ENCODE measurements around the gene HERPUD1.
"Not testable (repeated sequence)": the region's sequence is repeated elsewhere in the genome, so short reads cannot be mapped to it uniquely, and the experiment has no call there.

HERPUD1 gene

GRCh38 chr16:56961851-56962281 lies 29.9 kb downstream of the HERPUD1 start, which contains the start of gene CETP:
Gene CETP, plus strand, starts transcription at chr16:56961950. Its CDS starts 30 bp downstream, at chr16:56961980.
- DNase-seq = no peak

DNA sequence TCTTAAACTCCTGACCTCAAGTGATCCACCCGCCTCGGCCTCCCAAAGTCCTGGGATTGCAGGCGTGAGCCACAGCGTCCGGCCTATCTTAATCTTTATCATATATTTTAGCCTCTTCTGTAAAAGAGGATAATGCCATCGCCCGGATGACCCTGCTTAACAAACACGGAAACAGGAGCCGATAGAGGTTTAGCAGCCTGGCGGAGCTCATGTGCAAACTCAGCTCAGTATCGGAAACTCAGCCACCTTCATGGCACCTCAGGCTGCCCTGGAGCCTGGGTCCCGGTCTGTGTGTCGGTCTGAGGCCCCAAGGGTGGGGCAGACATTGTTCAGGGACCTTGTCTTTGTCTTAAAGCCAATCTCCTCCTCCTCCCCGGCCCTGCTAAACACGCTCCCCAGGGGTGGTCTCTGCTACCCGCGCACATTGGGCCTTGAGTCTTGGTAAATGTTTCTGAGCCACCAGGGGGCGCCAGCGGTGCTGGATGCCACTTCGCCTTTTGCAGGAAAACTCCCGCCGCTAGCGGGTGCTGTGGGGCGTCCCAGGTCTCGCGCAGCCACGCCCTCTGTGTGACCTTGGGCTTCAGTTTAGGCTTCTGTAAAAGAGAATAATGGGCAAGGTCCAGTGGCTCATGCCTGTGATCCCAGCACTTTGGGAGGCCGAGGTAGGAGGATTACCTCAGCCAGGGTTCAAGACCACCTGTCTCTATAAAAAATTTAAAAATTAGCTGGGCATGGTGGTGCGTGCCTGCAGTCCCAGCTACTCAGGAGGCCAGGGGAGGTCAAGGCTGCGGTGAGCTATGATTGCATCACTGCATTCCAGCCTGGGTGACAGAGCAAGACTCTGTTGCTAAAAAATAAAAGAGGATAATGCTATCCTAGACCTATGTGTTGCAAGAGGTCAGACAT lies 32.6 kb downstream of the HERPUD1 start:
- peak in 1 of 2 experiments; percentile 56 for DNase-seq

- DNase-seq = no peak
Measured at GRCh38 chr16:56965149-56966092, 33.5 kb downstream of the HERPUD1 start.

- DNase-seq = no peak
Measured at GRCh38 chr16:56966093-56966475, 34.1 kb downstream of the HERPUD1 start.

DNA sequence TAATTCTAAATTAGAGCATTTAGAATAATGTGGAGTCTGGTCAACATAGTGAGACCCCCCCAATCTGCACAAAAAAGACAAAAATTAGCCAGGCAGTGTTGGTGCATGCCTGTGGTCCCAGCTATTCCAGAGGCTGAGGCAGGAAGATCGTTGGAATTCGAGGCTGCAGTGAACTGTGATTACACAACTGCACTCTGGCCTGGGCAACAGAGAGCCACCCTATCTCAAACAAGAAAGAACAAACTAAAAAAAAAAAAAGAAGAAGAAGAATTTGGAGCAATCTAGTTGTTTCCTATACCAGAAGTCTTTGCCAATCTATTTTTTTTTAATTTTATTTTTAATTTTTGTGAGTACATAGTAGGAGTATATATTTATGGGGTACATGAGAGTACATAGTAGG lies 35.8 kb downstream of the HERPUD1 start:
- DNase-seq = no peak

DNA sequence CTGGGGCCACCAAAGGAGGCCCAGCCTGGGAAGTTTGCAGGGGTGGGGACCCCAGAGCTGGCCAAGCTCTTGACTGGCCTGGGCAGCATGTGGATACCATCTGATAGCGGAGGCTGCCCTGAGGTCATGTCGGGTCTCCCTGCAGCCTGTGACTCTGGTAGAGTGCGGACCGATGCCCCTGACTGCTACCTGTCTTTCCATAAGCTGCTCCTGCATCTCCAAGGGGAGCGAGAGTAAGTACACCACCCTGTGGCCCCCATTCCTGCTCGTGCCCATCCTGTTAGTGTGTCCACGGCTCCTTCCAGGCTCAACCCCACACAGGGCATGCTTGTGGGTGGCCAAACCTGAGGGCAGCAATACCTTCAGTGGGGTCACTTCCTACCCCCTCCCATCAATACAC lies 37.8 kb downstream of the HERPUD1 start:
- no peak for DNase-seq

- DNase-seq = no peak
Measured at GRCh38 chr16:56970934-56971767, 39.2 kb downstream of the HERPUD1 start.

- DNase-seq = no peak
Measured at GRCh38 chr16:56971768-56972043, 39.8 kb downstream of the HERPUD1 start.

DNA sequence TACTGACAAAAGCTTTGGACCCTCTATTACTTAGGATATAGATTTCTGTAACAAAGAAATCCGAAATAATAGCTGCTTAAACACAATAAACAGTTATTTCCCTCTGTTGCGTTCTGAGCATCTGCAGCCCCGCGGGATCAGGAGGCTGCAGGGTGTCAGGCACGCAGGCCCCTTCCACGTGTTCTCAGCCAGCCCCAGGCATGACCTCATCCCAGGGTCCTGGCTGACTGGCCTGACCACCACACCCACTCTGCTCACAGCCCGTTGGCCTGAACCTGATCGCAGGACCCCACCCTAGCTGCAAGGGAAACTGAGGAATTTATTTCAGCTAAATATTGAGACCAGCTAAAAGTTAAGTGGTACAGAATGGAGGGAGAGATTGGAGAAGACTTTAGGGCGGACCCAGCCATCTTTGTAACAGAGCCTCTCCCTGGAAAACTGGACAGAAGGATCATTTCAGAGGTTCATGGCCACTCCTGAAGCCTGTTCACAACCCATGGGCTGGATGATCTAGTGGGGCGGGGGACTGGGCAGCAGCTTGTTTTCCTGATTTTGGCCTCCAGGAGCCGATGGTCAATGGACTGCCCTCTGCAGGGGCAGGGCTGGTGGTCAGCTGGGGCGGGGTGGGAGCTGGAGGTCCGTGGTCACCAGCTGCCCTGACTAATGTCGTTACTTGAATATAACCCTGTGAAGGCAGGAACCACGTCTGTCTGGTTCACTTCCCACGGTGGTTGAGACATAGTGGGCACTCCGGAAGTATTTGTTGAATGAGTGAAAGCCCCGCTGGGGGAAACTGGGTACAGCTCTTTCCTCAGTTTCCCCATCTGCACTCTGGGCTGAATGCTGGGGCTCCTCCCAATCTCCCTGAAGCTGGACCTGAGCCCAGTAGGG lies 40.7 kb downstream of the HERPUD1 start:
- no peak for DNase-seq

DNA sequence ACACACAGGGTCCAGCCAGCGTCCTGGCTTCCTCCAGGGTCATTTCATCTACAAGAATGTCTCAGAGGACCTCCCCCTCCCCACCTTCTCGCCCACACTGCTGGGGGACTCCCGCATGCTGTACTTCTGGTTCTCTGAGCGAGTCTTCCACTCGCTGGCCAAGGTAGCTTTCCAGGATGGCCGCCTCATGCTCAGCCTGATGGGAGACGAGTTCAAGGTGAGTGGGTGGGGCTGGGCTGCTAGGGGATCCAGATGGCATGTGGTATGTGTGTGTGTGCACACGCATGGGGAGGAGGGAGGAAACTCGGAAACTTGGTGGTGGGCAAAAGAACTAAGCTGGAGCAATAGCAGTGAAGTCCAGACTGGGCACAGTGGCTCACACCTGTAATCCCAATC lies 41.4 kb downstream of the HERPUD1 start:
- no peak for DNase-seq

GRCh38 chr16:56973899-56974298 lies 42.0 kb downstream of the HERPUD1 start:
- not testable (repeated sequence) for DNase-seq

- no peak for DNase-seq
Measured at GRCh38 chr16:56974549-56975300, 42.8 kb downstream of the HERPUD1 start.

- DNase-seq = no peak
Measured at GRCh38 chr16:56975714-56976113, 43.8 kb downstream of the HERPUD1 start.

- DNase-seq = no peak
Measured at GRCh38 chr16:56977216-56977615, 45.3 kb downstream of the HERPUD1 start.

GRCh38 chr16:56977823-56978430 lies 46.0 kb downstream of the HERPUD1 start:
- DNase-seq = no peak

GRCh38 chr16:56980201-56980535 lies 48.2 kb downstream of the HERPUD1 start:
- no peak for DNase-seq

DNA sequence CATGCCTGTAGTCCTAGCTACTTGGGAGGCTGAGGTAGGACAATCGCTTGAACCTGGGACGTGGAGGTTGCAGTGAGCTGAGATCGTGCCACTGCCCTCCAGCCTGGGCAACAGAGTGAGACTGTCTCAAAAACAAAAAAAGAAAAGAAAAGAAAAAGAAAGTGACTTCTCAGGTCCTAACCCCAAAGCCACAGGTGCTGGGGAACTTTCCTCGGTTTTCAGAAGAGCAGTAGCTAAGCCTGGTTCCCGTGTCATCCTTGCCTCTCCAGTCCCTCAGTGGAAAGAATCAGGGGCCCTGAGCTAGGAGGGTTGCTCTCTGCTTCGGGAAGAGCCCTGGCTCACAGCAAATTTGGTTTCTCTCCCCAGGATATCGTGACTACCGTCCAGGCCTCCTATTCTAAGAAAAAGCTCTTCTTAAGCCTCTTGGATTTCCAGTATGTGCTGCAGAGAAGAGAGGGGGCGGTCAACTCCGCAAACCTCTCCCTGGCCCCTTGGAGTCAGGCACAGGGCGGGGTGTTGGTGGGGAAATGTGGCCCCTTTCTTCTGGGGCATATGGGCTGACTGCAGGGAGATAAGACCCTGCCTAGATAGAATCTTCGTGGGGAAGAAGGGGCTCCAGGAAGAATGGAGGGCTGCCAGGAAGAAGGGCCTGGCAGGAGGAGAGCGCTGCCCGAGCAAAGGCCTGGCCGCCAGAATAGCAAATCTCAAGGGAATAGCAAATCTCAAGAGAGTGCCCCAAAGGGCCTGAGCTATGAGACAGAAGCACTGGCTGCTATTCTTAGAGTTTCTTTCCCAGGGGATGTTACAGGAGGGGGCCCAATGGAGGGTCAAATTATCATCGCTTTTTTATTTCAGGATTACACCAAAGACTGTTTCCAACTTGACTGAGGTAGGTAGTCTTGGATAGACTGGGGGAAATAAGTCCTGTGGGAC lies 49.1 kb downstream of the HERPUD1 start:
- no peak for DNase-seq

GRCh38 chr16:56981729-56982271 lies 49.9 kb downstream of the HERPUD1 start:
- no peak for DNase-seq

DNA sequence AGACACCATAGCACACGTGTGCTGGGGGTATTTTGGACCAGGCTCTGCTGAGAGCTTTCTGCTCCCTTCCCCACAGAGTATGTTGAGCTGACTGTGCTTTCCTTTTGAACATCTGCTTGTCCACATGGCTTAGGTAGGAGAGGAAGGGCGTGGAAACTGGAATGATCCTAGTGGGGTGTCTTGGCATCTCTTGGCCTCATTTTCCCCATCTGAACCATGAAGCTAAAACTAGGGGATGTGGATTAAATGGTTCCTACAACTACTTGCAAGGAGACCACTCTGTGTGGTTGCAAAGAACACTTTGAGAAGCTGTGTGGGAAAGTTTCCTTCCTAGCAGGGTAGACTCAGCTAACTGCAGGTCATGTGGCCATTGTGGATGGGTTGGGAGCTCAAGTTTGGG lies 50.8 kb downstream of the HERPUD1 start:
- DNase-seq = no peak

Data from SW 1271 (cell line).